ENCODE data around the gene ELP5.

GRCh38 chr17:7208754-7209460 is 43.1 kb upstream of the ELP5 start:
- TF ChIP-seq CTCF (IDR thresholded peaks at IDR 0.05) (no peak), EZH2 (IDR thresholded peaks at IDR 0.05; ENCODE audit: borderline replicate concordance, insufficient read depth, low read depth, low read length, poor library complexity, severe bottlenecking) (no peak)

Measured in B cell (primary cell).